ENCODE results near the gene SIRT5.

The SIRT5 gene

DNA sequence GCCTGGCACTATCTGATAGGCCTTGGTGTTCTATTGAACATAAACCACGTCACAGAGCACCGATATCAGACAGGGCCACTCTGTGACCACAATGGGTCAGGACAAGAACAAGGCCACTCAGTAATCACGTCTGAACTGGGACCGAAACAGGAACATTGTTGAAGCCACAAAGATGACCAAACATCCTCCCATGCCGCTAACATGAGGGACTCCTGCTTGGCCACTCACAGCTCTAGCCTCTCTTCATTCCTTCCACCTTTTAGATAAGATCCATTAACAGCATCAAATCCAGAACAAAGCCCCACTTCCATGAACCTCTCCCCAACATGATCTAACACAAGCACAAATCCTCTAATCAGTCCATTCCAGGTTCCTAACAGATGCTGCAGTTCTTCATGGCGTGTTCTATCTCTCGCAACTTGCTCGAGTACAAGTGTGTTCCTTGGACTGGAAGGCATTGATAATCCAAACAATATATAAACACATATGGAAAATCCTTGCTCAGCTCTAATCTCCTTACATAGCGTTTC is 7.4 kb downstream of the SIRT5 start:
- H3K4me3 ChIP-seq (ENCODE audit: low read depth, low read length): no peak overlapping the region
- no peak for DNase-seq (ENCODE audit: low read depth)
- TF ChIP-seq, protein P1, sequence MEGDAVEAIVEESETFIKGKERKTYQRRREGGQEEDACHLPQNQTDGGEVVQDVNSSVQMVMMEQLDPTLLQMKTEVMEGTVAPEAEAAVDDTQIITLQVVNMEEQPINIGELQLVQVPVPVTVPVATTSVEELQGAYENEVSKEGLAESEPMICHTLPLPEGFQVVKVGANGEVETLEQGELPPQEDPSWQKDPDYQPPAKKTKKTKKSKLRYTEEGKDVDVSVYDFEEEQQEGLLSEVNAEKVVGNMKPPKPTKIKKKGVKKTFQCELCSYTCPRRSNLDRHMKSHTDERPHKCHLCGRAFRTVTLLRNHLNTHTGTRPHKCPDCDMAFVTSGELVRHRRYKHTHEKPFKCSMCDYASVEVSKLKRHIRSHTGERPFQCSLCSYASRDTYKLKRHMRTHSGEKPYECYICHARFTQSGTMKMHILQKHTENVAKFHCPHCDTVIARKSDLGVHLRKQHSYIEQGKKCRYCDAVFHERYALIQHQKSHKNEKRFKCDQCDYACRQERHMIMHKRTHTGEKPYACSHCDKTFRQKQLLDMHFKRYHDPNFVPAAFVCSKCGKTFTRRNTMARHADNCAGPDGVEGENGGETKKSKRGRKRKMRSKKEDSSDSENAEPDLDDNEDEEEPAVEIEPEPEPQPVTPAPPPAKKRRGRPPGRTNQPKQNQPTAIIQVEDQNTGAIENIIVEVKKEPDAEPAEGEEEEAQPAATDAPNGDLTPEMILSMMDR (IDR thresholded peaks at IDR 0.05; ENCODE audit: low read depth, low read length, missing control alignments): no peak

DNA sequence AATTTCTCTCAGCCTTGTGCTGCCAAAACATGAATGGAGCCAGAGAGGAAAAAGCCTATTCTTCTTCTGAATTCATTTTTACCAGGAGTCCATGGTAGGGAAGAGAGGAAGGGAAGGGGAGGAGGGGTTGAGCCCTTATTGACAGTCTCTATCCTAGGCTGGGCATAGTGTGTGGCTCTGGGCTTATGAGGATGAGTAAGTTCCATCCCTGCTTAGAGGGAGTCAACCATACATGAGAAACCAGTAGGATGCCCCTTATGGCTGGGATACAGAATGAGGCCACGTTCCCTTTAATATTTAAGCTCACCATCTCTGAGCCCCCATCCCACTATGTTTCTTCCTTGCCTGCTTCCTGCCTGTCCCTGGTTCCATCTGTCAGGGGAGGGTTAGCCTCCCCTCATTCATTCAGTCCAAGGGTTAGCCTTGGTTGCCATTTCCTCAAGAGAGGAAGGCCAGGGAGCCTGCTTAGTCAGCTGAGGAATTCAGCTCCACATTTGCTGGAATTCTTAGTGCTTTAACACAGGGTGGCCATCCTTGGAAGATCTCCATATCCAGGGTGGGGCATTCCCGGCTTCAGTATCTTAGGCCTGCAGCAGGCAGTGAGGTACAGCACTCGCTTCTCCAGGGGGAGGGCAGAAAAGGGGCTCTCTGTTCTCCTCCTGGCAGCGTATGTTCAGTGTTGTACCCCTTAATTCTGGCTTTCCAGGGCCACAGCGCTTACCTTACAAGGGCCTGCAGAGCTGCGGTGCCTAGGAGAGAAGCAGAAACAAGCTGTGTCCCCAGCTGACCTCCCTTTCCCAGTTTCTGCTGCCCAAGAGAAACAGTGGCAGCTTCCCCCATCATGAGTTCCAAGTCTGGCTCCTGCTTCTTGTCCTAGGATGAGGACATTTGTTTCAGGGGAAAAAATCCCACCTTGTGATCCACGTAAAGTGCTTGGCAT is 12.5 kb downstream of the SIRT5 start:
- TF ChIP-seq, protein P1 (IDR thresholded peaks at IDR 0.05; ENCODE audit: low read depth, low read length, missing control alignments): no peak
- H3K4me3 ChIP-seq (ENCODE audit: low read depth, low read length): no peak overlapping the region
- no peak for DNase-seq (ENCODE audit: low read depth)

DNA sequence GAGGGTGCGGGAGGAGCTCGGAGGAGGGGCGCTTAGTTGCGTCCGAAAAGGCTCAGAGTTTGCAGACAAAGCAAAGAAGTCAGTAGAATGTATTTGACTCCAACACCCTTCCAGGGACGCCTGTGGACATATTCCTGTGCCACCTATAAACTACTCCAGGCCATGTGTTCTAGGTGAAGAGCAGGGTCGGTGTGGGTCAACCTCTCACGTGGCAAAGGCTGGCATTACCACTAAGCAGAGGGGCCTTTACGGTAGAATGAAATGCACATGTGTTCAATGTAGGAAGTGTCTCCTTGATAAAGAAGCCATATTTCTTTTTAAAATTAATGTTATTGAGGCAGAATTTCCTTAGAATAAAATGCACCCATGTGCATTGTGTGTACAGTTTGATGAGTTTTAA is 15.4 kb downstream of the SIRT5 start:
- no peak overlapping the region for H3K4me3 ChIP-seq (ENCODE audit: low read depth, low read length)
- DNase-seq (ENCODE audit: low read depth): no peak
- TF ChIP-seq, protein P1 (IDR thresholded peaks at IDR 0.05; ENCODE audit: low read depth, low read length, missing control alignments): no peak

DNA sequence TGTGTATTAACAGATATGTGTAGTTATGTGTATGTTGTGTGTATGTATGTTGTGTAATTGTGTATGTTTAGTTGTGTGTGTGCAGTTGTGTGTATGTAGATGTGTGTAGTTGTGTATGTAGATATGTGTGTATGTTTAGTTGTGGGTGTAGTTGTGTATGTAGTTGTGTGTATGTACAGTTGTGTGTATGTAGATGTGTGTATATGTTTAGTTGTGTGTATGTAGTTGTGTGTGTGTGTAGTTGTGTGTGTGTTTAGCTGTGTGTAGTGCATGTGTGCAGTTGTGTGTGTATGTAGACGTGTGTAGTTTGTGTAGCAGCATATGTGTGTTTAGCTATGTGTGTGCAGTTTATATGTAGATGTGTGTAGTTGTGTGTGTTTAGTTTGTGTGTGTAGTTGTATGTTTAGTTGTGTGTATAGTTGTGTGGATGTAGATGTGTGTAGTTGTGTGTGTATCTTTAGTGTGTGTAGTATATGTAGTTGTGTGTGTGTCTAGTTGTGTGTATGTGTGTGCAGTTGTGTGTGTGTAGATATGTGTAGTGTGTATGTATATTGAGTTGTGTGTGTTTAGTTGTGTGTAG is 16.3 kb downstream of the SIRT5 start:
- H3K4me3 ChIP-seq (ENCODE audit: low read depth, low read length): no peak overlapping the region
- no peak for DNase-seq (ENCODE audit: low read depth)
- TF ChIP-seq, protein P1 (IDR thresholded peaks at IDR 0.05; ENCODE audit: low read depth, low read length, missing control alignments): no peak

DNA sequence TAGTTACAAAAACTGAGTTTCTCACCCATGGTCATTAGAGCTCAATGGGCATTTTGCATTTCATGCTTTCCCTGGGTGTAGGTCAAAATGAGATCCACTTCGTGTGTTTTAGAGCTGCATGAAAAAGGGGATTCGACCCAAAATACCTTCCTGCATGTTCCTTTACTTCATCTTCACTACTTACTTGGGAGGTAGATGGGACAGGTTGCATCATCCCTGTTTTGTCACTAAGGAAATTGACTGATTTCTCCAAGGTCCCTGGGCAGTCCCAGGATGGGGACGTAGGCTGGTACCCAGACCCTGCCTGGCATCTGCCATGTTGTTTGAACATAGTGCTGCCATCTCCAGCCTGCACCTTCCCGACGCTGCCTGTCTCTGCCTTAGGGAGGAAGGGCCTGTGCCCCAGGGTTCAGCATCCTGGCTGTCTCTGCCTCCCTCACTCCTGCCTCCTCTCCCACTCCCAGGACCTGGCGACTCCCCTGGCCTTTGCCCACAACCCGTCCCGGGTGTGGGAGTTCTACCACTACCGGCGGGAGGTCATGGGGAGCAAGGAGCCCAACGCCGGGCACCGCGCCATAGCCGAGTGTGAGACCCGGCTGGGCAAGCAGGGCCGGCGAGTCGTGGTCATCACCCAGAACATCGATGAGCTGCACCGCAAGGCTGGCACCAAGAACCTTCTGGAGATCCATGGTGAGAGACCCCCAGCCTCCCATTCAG is 17.0 kb downstream of the SIRT5 start:
- no peak overlapping the region for H3K4me3 ChIP-seq (ENCODE audit: low read depth, low read length)
- TF ChIP-seq, protein P1 (IDR thresholded peaks at IDR 0.05; ENCODE audit: low read depth, low read length, missing control alignments): no peak
- DNase-seq (ENCODE audit: low read depth): no peak

DNA sequence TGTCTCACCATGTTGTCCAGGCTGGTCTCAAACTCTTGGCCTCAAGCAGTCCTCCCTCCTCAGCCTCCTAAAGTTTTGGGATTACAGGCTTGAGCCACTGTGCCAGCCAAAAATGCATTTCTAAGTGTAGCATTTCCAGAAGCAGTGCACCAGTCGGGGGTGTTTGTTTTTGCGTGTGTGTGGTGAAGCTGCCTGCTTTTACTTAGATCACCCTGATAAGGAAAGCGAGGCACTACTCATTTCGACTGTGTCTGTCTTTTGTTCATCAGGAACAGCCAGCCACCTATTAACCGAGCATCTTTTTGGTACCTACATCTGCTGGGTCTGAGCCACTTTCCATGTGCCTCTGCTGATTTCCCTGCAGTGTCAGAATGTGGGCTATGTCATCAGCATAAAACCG is 18.7 kb downstream of the SIRT5 start:
- TF ChIP-seq, protein P1 (IDR thresholded peaks at IDR 0.05; ENCODE audit: low read depth, low read length, missing control alignments): no peak
- DNase-seq (ENCODE audit: low read depth): no peak
- no peak overlapping the region for H3K4me3 ChIP-seq (ENCODE audit: low read depth, low read length)
